Hepatocyte (in vitro differentiated cells): Measurements from ENCODE around the gene FAM83E. TPM values are rescaled to one million over a fixed set of nuclear protein-coding genes. Genes with fewer than 3 reads are reported as not detected.

Experiments
- DNase-seq: peaks from one replicate; pipeline ENCODE4 v3.0.0-alpha.2; 2016; ENCODE audit warnings: low spot score
- H2AFZ ChIP-seq: fragments of 200-600 bp; sonication (generic); 2 replicates; pipeline ENCODE4 v1.6.0; 2016; ENCODE audit warnings: antibody characterized with exemption, mild to moderate bottlenecking
- H3K27ac ChIP-seq: fragments of 200-600 bp; sonication (generic); 2 replicates; pipeline ENCODE4 v1.5.1; 2016; ENCODE audit warnings: mild to moderate bottlenecking
- H3K27me3 ChIP-seq: fragments of 200-600 bp; sonication (generic); 2 replicates; pipeline ENCODE4 v1.6.1; 2016
- H3K36me3 ChIP-seq: fragments of 200-600 bp; sonication (generic); replicated peaks from 2 replicates; pipeline ENCODE4 v1.5.1; 2016; ENCODE audit warnings: low read depth; ENCODE audit not compliant: insufficient read depth
- H3K4me1 ChIP-seq: fragments of 200-600 bp; sonication (generic); 2 replicates; pipeline ENCODE4 v1.5.1; 2016; ENCODE audit warnings: mild to moderate bottlenecking, moderate library complexity; ENCODE audit not compliant: insufficient read depth
- H3K4me2 ChIP-seq: fragments of 200-600 bp; sonication (generic); 2 replicates; pipeline ENCODE4 v1.6.0; 2016
- H3K4me3 ChIP-seq: fragments of 200-600 bp; sonication (generic); 2 replicates; pipeline ENCODE4 v1.5.1; 2016; ENCODE audit warnings: mild to moderate bottlenecking
- H3K79me2 ChIP-seq: fragments of 200-600 bp; sonication (generic); 2 replicates; pipeline ENCODE4 v1.6.0; 2017; ENCODE audit warnings: mild to moderate bottlenecking
- H3K9me2 ChIP-seq: fragments of 200-600 bp; sonication (generic); replicated peaks from 2 replicates; pipeline ENCODE4 v1.6.0; 2017; ENCODE audit warnings: mild to moderate bottlenecking; ENCODE audit not compliant: insufficient read depth
- H3K9me3 ChIP-seq: fragments of 200-600 bp; sonication (generic); 2 replicates; pipeline ENCODE4 v1.5.1; 2016; ENCODE audit warnings: low read depth, mild to moderate bottlenecking
- H4K20me1 ChIP-seq: fragments of 200-600 bp; sonication (generic); 2 replicates; pipeline ENCODE4 v1.6.0; 2016; ENCODE audit warnings: mild to moderate bottlenecking; ENCODE audit not compliant: insufficient read depth, poor library complexity, severe bottlenecking
- CTCF ChIP-seq: fragments of 200-600 bp; sonication (generic); IDR thresholded peaks from 2 replicates; pipeline ENCODE4 v1.5.1; 2016; ENCODE audit warnings: antibody characterized with exemption, mild to moderate bottlenecking; ENCODE audit not compliant: poor library complexity
- EZH2 ChIP-seq: fragments of 200-600 bp; sonication (generic); IDR thresholded peaks from 2 replicates; pipeline ENCODE4 v1.6.1; 2016; ENCODE audit warnings: antibody characterized with exemption, mild to moderate bottlenecking, borderline replicate concordance
- EZH2phosphoT487 ChIP-seq: fragments of 200-600 bp; sonication (generic); IDR thresholded peaks from one replicate; pipeline ENCODE4 v1.6.1; 2018; ENCODE audit warnings: antibody characterized with exemption, mild to moderate bottlenecking, low read depth, moderate library complexity; ENCODE audit not compliant: unreplicated experiment, severe bottlenecking
- WGBS: methylation state at CpG from one replicate; pipeline ENCODE4 v1.1.6; 2016; ENCODE audit warnings: low lambda C conversion rate; ENCODE audit errors: missing lambda C conversion rate; 5-methylcytosine and 5-hydroxymethylcytosine counted together
- polyA plus RNA-seq: library from polyadenylated mRNA; unstranded; fragments of >200 nt; fragmentation: Nextera tagmentation; extraction: Ambion mirVana; gene quantifications from 2 replicates; pipeline ENCODE4 v1.2.1, GENCODE V29; 2016
- total RNA-seq: library from RNA; depleted of rRNA; stranded (reverse); fragments of >200 nt; gene quantifications from 2 replicates; pipeline ENCODE4 v1.2.3, GENCODE V29; 2014

The FAM83E gene
- total and polyA plus RNA-seq, 2 experiments from 2014 or later = 12.4 to 22.2 TPM

- Histone ChIP-seq H4K20me1 (no peaks in the 10 kb centered on the region), H2AFZ (no peak overlapping the region), H3K4me1 (peaks cover 4% of the 10 kb centered on the region), H3K27ac (no peak overlapping the region), H3K4me3 (no peak overlapping the region), H3K36me3 (no peaks in the 10 kb centered on the region), H3K9me3 (no peaks in the 10 kb centered on the region), H3K79me2 (no peaks in the 10 kb centered on the region), H3K9me2 (no peaks in the 10 kb centered on the region), H3K4me2 (no peak overlapping the region), H3K27me3 (no peaks in the 10 kb centered on the region)
- TF ChIP-seq EZH2 = no peak
- no peak for TF ChIP-seq EZH2phosphoT487
- TF ChIP-seq CTCF = no peak
- 93% methylated on average over 9 of the region's 9 CpGs for WGBS
- DNase-seq = no peak
These were observed 11.9 kb downstream of the FAM83E start for GRCh38 chr19:48603001-48603400.

- WGBS = 87% methylated on average over 12 of the region's 21 CpGs
- no peaks in the 10 kb centered on the region for H3K9me3 ChIP-seq
- H2AFZ ChIP-seq = no peak overlapping the region
- H3K27me3 ChIP-seq = no peaks in the 10 kb centered on the region
- no peaks in the 10 kb centered on the region for H4K20me1 ChIP-seq
- H3K36me3 ChIP-seq = no peaks in the 10 kb centered on the region
- H3K27ac ChIP-seq = no peak overlapping the region
- no peak overlapping the region for H3K4me3 ChIP-seq
- TF ChIP-seq CTCF = no peak
- TF ChIP-seq EZH2phosphoT487 = no peak
- TF ChIP-seq EZH2 = no peak
- no peak for DNase-seq
- H3K4me2 ChIP-seq = no peak overlapping the region
- H3K79me2 ChIP-seq = no peaks in the 10 kb centered on the region
- peaks cover 4% of the 10 kb centered on the region for H3K4me1 ChIP-seq
- H3K9me2 ChIP-seq = no peaks in the 10 kb centered on the region
These were observed 14.0 kb downstream of the FAM83E start for GRCh38 chr19:48600679-48601417.

GRCh38 chr19:48598996-48599700 is 15.7 kb downstream of the FAM83E start:
- H3K4me3 ChIP-seq = no peak overlapping the region
- H3K9me3 ChIP-seq = no peaks in the 10 kb centered on the region
- H3K4me1 ChIP-seq = peaks cover 4% of the 10 kb centered on the region
- no peak for DNase-seq
- H3K27me3 ChIP-seq = no peaks in the 10 kb centered on the region
- H3K79me2 ChIP-seq = no peaks in the 10 kb centered on the region
- no peaks in the 10 kb centered on the region for H3K36me3 ChIP-seq
- H2AFZ ChIP-seq = no peak overlapping the region
- no peaks in the 10 kb centered on the region for H3K9me2 ChIP-seq
- no peak overlapping the region for H3K4me2 ChIP-seq
- TF ChIP-seq CTCF (no peak), EZH2phosphoT487 (no peak), EZH2 (no peak)
- no peaks in the 10 kb centered on the region for H4K20me1 ChIP-seq
- WGBS = 85% methylated on average over 29 of the region's 30 CpGs
- no peak overlapping the region for H3K27ac ChIP-seq
